Fibroblast of mammary gland (primary cell): ENCODE data around the gene NENF.

ENCODE experiments used
- DNase-seq: peaks from one replicate; pipeline ENCODE4 v3.0.0-alpha.2; 2010; ENCODE audit warnings: low read depth
- H3K4me3 ChIP-seq: 2 replicates; pipeline ENCODE4 v1.5.1; 2011; ENCODE audit warnings: low read depth, mild to moderate bottlenecking, low read length, moderate library complexity; ENCODE audit not compliant: control insufficient read depth
- CTCF ChIP-seq: conservative IDR thresholded peaks from 2 replicates; pipeline ENCODE4 v1.5.1; 2011; ENCODE audit warnings: low read depth, low read length, inconsistent platforms; ENCODE audit not compliant: control insufficient read depth, insufficient read depth

Gene NENF

GRCh38 chr1:212490276-212490675, 57.6 kb downstream of the NENF start:
- H3K4me3 ChIP-seq, result no peak overlapping the region
- no peak for TF ChIP-seq CTCF
- no peak for DNase-seq

- TF ChIP-seq CTCF, result no peak
- DNase-seq, result no peak
- H3K4me3 ChIP-seq, result no peak overlapping the region
Observed at GRCh38 chr1:212491454-212491853, 58.7 kb downstream of the NENF start.
